Epithelial cell of proximal tubule (primary cell): Measurements from ENCODE around the gene SND1. TPM values are rescaled to one million over a fixed set of nuclear protein-coding genes. Genes with fewer than 3 reads are reported as not detected.

Source experiments
- DNase-seq: peaks from one replicate; pipeline ENCODE4 v3.0.0-alpha.2; 2011; ENCODE audit warnings: low read depth
- H3K4me3 ChIP-seq: 2 replicates; pipeline ENCODE4 v1.5.1; 2011; ENCODE audit warnings: low read depth, mild to moderate bottlenecking, low read length
- total RNA-seq: library from RNA; depleted of rRNA; stranded (reverse); fragments of >200 nt; gene quantifications from 2 replicates; pipeline ENCODE4 v1.2.3, GENCODE V29; 2015
- TF ChIP-seq, protein P1 (sequence below): conservative IDR thresholded peaks from 2 replicates; pipeline ENCODE4 v1.5.1; 2012; ENCODE audit warnings: low read depth, mild to moderate bottlenecking, low read length

The SND1 gene
- total RNA-seq, 1 donor from 2014 or later: 122 TPM

DNA sequence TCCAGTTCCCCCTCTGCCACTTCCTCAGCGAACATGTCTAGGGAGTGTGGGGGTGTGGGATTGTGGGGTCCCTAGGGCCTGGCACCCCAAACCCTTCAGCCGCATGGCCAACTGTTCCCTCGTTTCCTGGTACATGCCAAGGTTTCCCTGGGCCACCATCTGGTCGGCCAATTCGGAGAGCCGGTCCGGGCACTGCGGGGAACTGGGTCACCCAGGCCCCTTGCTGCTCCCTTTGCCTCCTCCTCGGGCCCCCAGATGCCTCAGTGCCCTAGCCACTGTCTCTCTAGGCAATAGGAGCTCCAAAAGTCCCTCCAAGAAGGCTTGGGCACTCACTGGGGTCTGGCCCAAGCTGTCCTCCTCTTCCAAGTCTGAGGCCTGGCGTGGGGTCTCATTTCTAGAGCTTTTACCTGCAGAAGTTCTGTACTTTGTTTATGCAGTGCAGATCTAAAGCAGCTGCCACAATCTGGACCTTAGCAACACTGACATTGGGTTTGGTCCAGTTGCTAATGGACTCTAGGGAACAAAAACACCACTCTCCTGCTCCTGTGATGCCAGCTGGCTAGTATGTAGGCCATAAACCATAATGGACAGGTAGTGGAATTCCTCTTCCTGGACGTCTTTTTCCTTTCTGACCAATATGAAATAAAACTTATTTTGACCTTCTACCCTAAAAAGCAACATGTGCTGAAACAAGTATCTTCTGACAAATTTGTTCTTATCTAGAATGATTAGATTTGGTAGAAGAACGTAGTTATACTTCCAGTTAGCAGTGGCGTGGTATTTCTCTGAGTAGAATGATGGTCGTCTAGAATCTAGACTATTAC is 206.3 kb downstream of the SND1 start:
- no peak for DNase-seq
- no peak overlapping the region for H3K4me3 ChIP-seq
- TF ChIP-seq, protein P1, sequence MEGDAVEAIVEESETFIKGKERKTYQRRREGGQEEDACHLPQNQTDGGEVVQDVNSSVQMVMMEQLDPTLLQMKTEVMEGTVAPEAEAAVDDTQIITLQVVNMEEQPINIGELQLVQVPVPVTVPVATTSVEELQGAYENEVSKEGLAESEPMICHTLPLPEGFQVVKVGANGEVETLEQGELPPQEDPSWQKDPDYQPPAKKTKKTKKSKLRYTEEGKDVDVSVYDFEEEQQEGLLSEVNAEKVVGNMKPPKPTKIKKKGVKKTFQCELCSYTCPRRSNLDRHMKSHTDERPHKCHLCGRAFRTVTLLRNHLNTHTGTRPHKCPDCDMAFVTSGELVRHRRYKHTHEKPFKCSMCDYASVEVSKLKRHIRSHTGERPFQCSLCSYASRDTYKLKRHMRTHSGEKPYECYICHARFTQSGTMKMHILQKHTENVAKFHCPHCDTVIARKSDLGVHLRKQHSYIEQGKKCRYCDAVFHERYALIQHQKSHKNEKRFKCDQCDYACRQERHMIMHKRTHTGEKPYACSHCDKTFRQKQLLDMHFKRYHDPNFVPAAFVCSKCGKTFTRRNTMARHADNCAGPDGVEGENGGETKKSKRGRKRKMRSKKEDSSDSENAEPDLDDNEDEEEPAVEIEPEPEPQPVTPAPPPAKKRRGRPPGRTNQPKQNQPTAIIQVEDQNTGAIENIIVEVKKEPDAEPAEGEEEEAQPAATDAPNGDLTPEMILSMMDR: no peak

- TF ChIP-seq, protein P1: no peak
- DNase-seq: no peak
- H3K4me3 ChIP-seq: no peak overlapping the region
These were observed 206.9 kb downstream of the SND1 start for GRCh38 chr7:127858915-127859189.

- no peak for DNase-seq
- H3K4me3 ChIP-seq: no peak overlapping the region
- TF ChIP-seq, protein P1: no peak
These were observed 207.3 kb downstream of the SND1 start for GRCh38 chr7:127859330-127859729.

- TF ChIP-seq, protein P1: no peak
- DNase-seq: no peak
- no peak overlapping the region for H3K4me3 ChIP-seq
These were observed 210.5 kb downstream of the SND1 start for GRCh38 chr7:127862525-127862924.

DNA sequence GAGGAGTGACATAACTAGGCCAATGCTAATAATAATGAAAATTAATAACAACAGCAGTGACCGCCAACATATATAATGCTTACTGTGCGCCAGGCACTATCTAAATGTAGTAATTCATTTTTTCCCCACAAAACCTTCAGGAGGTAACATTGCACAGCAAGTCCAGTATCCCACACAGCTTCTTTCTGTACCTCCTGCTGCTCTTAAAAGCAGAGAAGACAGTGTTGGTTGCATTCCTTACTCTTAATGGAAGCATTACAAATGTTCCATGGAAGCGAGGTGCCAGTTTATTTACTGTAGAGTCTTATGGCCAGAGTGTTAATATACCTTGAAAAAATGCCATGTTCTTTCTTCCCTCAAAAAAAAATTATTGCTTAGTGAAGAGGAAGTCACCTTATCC is 211.1 kb downstream of the SND1 start:
- no peak for DNase-seq
- H3K4me3 ChIP-seq: no peak overlapping the region
- TF ChIP-seq, protein P1: no peak

DNA sequence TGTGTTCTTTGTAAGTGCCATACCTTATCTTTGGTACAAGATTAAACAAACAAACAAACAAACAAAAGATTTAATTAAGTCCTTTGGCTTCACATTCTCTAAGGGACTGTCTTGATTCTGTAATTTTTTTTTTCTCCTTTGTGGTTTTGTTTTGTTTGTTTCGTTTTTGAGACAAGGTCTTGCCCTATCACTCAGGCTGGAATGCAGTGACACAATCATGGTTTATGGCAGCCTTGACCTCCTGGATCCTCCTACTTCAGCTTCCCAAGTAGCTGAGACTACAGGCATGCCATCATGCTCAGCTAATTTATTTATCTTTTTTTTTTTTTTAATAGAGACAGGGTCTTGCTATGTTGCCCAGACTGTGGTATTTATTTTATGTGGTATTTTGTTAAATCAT is 213.5 kb downstream of the SND1 start:
- peak; percentile 59 for DNase-seq
- H3K4me3 ChIP-seq: no peak overlapping the region
- TF ChIP-seq, protein P1: no peak
